BLaER1 (cell line): ENCODE data around the gene DGCR8.
"Not testable (repeated sequence)": the region's sequence is repeated elsewhere in the genome, so short reads cannot be mapped to it uniquely, and the experiment has no call there.

ENCODE experiments used
- H3K27ac ChIP-seq: shearing (Covaris generic); formaldehyde crosslinking; 2 replicates; pipeline ENCODE4 v1.8.1; 2022
- H3K27me3 ChIP-seq: shearing (Covaris generic); formaldehyde crosslinking; 2 replicates; pipeline ENCODE4 v1.8.1; 2022
- H3K36me3 ChIP-seq: shearing (Covaris generic); formaldehyde crosslinking; 2 replicates; pipeline ENCODE4 v1.8.1; 2022
- H3K4me1 ChIP-seq: shearing (Covaris generic); formaldehyde crosslinking; 2 replicates; pipeline ENCODE4 v1.8.1; 2022
- H3K4me2 ChIP-seq: shearing (Covaris generic); formaldehyde crosslinking; 2 replicates; pipeline ENCODE4 v1.8.1; 2022
- H3K4me3 ChIP-seq: shearing (Covaris generic); formaldehyde crosslinking; 2 replicates; pipeline ENCODE4 v1.8.1; 2022
- H3K9ac ChIP-seq: shearing (Covaris generic); formaldehyde crosslinking; 2 replicates; pipeline ENCODE4 v1.8.1; 2022
- H3K9me3 ChIP-seq: shearing (Covaris generic); formaldehyde crosslinking; 2 replicates; pipeline ENCODE4 v1.8.1; 2022
- H4K20me1 ChIP-seq: shearing (Covaris generic); formaldehyde crosslinking; 2 replicates; pipeline ENCODE4 v1.8.1; 2022
- Cebpa-rat ChIP-seq: shearing (Covaris generic); IDR thresholded peaks from 2 replicates; pipeline ENCODE4 v1.8.1; 2022

DGCR8 gene

GRCh38 chr22:20065896-20066616, 14.0 kb upstream of the DGCR8 start:
- Histone ChIP-seq H3K36me3 (peaks cover 51% of the 10 kb centered on the region), H4K20me1 (no peaks in the 10 kb centered on the region), H3K9me3 (no peaks in the 10 kb centered on the region), H3K27me3 (no peaks in the 10 kb centered on the region), H3K4me1 (peaks cover 12% of the 10 kb centered on the region; the same call in 1 of the 2 replicates), H3K4me2 (no peak overlapping the region), H3K9ac (no peak overlapping the region), H3K4me3 (no peak overlapping the region), H3K27ac (peak overlapping the region; percentile 13; the same call in 1 of the 2 replicates)
- TF ChIP-seq Cebpa-rat: no peak

DNA sequence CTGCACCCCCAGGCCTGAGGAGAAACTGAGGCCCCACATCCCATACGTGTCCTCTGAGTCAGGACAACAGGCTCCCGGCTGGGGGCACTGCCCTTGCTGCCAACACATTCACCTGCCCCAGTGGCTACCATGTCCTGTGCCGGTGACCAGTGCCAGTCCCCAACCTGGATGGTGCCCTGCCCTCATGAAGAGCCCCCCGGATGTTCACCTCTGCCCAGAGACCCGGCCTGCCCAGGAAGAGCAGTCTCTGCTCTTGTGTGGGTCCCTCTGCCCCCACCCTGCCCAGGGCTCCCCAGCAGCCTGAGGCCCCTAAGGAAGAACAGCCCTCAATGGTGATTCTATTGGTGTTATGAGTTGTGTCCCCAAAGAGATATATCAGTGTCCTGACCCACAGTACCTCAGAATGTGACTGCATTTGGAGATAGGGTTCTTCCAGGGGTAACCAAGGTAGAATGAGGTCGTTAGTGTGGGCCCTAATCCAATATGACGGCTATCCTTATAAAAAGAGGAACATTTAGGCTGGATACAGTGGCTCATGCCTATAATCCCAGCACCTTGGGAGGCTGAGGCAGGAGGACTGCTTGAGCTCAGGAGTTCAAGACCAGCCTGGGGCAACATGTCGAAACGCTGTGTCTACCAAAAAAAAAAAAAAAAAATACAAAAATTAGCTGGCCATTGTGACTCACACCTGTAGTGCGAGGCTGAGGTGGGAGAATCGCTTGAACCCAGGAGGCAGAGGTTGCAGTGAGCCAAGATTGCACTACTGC, 13.2 kb upstream of the DGCR8 start:
- no peaks in the 10 kb centered on the region for H3K9me3 ChIP-seq
- TF ChIP-seq Cebpa-rat: no peak
- H3K36me3 ChIP-seq: peaks cover 44% of the 10 kb centered on the region
- H3K27ac ChIP-seq: peak overlapping the region; percentile 13; the same call in 1 of the 2 replicates
- no peak overlapping the region for H3K4me3 ChIP-seq
- H3K9ac ChIP-seq: no peak overlapping the region
- no peak overlapping the region for H3K4me2 ChIP-seq
- peaks cover 12% of the 10 kb centered on the region; the same call in 1 of the 2 replicates for H3K4me1 ChIP-seq
- no peaks in the 10 kb centered on the region for H4K20me1 ChIP-seq
- H3K27me3 ChIP-seq: no peaks in the 10 kb centered on the region

DNA sequence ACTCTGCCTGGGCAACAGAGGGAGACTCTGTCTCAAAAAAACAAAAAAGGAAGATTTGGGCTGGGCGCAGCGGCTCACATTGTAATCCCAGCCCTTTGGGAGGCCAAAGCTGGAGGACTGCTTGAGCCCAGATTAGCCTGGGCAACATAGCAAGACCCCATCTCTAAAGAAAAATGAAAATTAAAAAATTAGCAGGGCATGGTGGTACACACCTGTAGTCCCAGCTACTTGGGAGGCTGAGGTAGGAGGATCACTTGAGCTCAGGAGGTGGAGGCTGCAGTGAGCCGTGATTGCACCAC, 12.7 kb upstream of the DGCR8 start:
- peaks cover 12% of the 10 kb centered on the region; the same call in 1 of the 2 replicates for H3K4me1 ChIP-seq
- not testable (repeated sequence) for H3K9me3 ChIP-seq, H3K4me2 ChIP-seq, H3K27me3 ChIP-seq, H4K20me1 ChIP-seq, H3K9ac ChIP-seq, H3K4me3 ChIP-seq, H3K27ac ChIP-seq
- H3K36me3 ChIP-seq: peaks cover 39% of the 10 kb centered on the region

DNA sequence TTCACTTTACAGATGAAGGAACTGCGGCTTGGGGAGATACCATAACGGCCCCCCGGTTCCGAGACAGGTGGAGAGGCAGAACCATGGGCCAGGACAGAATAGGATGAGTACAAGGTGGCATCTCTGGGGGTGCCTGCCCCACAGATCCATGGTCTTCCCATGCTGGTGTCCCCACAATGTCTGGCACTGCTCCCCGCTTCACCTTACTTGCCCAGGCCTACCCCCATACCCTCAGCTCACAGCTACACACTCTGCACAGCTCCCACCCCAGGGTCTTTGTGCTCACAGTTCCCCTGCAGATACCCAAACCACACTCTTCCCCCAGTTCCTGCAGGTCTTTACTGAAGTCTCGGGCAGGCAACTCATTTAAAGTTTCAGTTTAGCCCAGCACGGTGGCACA, 11.4 kb upstream of the DGCR8 start:
- H3K4me3 ChIP-seq: no peak overlapping the region
- H3K27ac ChIP-seq: no peak overlapping the region
- H3K4me1 ChIP-seq: peaks cover 23% of the 10 kb centered on the region; the same call in 1 of the 2 replicates
- no peaks in the 10 kb centered on the region for H3K27me3 ChIP-seq
- H3K9me3 ChIP-seq: no peaks in the 10 kb centered on the region
- no peak overlapping the region for H3K4me2 ChIP-seq
- H4K20me1 ChIP-seq: no peaks in the 10 kb centered on the region
- no peak overlapping the region for H3K9ac ChIP-seq
- no peak for TF ChIP-seq Cebpa-rat
- peaks cover 26% of the 10 kb centered on the region for H3K36me3 ChIP-seq

DNA sequence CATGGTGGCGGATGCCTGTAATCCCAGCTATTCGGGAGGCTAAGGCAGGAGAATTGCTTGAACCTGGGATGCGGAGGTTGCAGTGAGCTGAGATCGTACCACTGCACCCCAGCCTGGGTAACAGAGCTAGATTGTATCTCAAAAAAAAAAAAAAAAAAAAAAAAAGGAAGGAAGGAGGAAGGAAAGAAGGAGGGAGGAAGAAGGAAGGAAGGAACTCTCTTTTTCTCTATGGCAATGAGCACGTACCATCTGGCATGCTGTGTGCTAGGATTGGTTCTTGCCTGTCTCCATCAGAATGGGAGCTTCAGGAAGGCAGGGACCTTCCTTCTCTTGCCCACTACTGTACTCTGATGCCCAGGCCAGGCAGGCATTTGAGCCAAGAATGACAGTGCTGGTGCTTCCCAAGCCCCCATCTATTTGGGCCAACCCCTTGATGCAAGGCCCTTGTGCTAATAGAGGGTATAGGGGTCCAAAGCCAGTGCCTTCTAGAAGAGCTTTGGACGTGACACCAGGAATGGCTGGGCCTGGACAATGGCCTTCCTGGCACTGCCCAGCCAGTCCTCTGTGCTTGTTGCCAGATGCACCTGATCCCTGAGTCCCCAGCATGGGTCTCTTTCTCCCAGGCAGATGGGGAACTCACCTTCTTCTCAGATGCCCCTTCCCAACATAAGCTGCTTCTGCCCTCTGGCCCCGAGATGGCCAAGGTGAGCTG, 10.6 kb upstream of the DGCR8 start:
- Histone ChIP-seq H4K20me1 (no peaks in the 10 kb centered on the region), H3K36me3 (peaks cover 17% of the 10 kb centered on the region), H3K9ac (no peak overlapping the region), H3K4me2 (peak overlapping the region; percentile 26; the same call in 1 of the 2 replicates), H3K4me1 (peaks cover 23% of the 10 kb centered on the region; the same call in 1 of the 2 replicates), H3K27me3 (no peaks in the 10 kb centered on the region), H3K4me3 (no peak overlapping the region), H3K27ac (no peak overlapping the region), H3K9me3 (no peaks in the 10 kb centered on the region)
- TF ChIP-seq Cebpa-rat: no peak

- no peak for TF ChIP-seq Cebpa-rat
- H3K9me3 ChIP-seq: no peaks in the 10 kb centered on the region
- H3K4me3 ChIP-seq: no peak overlapping the region
- no peaks in the 10 kb centered on the region for H4K20me1 ChIP-seq
- no peak overlapping the region for H3K4me2 ChIP-seq
- no peak overlapping the region for H3K27ac ChIP-seq
- no peak overlapping the region for H3K9ac ChIP-seq
- H3K27me3 ChIP-seq: no peaks in the 10 kb centered on the region
- H3K4me1 ChIP-seq: peaks cover 23% of the 10 kb centered on the region; the same call in 1 of the 2 replicates
- peaks cover under 1% of the 10 kb centered on the region; the same call in 1 of the 2 replicates for H3K36me3 ChIP-seq
These were observed 8.5 kb upstream of the DGCR8 start for GRCh38 chr22:20071524-20071972.

DNA sequence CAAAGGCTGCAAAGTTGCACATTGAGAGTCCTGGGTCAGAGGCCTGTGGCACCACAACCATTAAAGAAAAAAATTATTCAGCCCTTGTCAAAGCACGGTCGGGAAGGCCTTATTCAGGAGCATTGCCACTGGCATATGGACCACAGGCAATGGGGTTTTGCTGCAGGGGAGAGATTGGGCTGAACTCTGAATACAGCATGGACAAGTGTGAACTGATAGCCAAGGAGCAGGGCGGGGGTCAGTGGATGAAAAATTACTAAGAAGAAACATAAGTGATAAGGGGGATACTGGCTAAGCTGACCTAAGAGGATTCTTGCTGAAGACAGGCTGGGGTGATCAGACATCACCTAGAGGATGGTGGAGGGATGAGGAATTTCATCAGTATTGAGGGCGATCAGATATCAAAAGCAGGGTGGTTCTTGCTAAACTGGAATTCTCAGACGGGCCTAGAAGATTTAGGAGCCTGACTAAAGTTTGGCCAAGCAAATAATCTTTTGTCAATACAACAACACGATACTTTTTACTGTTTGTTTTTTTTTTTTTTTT, 3.3 kb upstream of the DGCR8 start:
- Histone ChIP-seq H3K4me3 (no peak overlapping the region), H4K20me1 (peaks cover 11% of the 10 kb centered on the region), H3K4me1 (peaks cover 31% of the 10 kb centered on the region), H3K36me3 (no peaks in the 10 kb centered on the region), H3K9me3 (no peaks in the 10 kb centered on the region), H3K4me2 (no peak overlapping the region), H3K27me3 (no peaks in the 10 kb centered on the region), H3K9ac (no peak overlapping the region), H3K27ac (no peak overlapping the region)
- TF ChIP-seq Cebpa-rat: no peak

GRCh38 chr22:20080445-20080775, 369 bp downstream of the DGCR8 start:
- Histone ChIP-seq H3K27me3 (no peaks in the 10 kb centered on the region), H3K4me3 (peak overlapping the region; percentile 83), H3K9me3 (no peaks in the 10 kb centered on the region), H3K9ac (peak overlapping the region; percentile 85), H3K4me2 (peak overlapping the region; percentile 92), H4K20me1 (peaks cover 48% of the 10 kb centered on the region), H3K36me3 (peaks cover 28% of the 10 kb centered on the region), H3K4me1 (peaks cover 55% of the 10 kb centered on the region), H3K27ac (peak overlapping the region; percentile 94)
- no peak for TF ChIP-seq Cebpa-rat

DNA sequence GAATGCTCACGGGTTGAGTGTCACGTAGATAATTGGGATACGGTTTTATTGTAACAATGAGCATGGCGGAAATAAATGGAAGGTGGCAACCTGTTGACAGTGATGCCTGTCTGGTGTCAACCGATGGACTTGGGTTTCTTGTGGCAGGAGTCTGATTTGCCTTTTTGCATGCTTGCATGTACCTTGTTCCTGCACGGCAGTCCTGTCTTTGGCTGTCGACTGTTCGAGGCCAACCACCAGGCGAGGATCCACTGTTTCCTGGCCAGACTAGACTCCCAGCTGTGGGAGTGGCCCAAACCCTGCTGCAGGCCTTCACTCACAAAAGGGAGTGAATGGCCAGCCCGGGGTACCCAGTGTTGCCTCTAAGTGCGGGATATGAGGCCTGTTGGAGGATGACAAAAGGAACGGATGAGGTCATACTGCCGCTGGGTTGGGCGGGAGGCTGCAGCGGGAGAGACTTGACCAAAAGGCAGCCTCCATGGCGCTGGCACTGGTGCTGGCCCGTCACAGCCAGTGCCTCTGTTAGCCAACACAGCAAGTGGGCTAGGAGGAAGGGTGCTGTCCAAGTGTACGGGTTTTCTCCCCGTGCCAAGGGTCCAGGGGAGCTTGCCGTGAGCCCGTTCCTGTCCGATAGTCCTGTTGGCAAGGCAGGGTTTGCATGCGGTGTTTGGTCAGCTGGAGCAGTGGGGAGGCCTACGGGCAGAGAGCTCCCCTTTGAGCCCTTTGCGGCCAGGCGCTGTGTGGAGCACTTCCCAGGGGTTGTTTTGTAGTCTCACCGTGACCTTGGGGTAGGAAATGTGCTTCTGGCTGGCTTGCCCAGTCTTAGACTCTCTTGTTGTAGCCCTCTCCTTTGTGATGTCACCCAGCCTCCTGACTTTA, 974 bp downstream of the DGCR8 start:
- Histone ChIP-seq H4K20me1 (peaks cover 54% of the 10 kb centered on the region), H3K4me3 (peak overlapping the region; percentile 83), H3K4me2 (peak overlapping the region; percentile 92), H3K36me3 (peaks cover 34% of the 10 kb centered on the region), H3K27ac (peak overlapping the region; percentile 94), H3K4me1 (peaks cover 55% of the 10 kb centered on the region), H3K9ac (peak overlapping the region; percentile 85), H3K27me3 (no peaks in the 10 kb centered on the region), H3K9me3 (no peaks in the 10 kb centered on the region)
- no peak for TF ChIP-seq Cebpa-rat
